Right hindlimb (tissue), 1 donor: ENCODE data around the gene IL13RA1.
"Not testable (repeated sequence)": the region's sequence is repeated elsewhere in the genome, so short reads cannot be mapped to it uniquely, and the experiment has no call there.

Experiments used
- DNase-seq: peaks from one replicate; pipeline ENCODE4 v3.0.0-alpha.2; 2018

IL13RA1 gene

DNA sequence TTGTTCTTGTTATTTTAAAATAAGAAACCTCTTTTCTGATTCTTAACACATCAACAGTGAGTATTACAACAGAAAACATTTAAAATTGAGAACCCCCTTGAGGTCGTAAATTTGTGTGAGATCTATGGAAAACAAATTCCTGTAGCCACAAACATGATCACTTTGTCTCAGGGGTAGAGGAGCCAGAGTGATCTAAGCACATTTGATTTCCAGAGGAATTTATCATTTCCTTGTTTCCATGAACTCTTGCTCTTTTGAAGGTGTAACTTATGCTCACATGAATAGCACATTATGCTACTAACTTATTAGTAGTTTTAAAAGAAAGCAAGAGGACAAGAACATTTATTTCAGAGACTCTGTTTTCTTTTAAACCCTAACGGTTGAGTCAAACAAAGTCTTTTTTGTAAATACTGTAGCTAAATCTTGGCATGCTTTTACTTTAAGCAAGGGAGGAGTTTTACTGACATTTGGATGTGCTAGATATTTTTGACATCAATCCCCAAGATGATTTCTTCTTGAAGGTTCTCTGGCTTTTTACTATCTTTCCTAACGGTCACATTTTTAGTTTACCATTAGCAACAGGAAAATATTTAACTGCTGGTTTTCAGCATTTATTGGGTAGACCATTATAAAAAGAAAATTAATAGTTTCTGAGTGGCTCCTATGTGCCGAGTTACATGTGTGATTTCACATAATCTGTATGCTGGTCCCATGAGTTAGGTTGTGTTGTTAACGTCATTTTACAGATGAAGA is 68.3 kb downstream of the IL13RA1 start:
- no peak for DNase-seq

DNA sequence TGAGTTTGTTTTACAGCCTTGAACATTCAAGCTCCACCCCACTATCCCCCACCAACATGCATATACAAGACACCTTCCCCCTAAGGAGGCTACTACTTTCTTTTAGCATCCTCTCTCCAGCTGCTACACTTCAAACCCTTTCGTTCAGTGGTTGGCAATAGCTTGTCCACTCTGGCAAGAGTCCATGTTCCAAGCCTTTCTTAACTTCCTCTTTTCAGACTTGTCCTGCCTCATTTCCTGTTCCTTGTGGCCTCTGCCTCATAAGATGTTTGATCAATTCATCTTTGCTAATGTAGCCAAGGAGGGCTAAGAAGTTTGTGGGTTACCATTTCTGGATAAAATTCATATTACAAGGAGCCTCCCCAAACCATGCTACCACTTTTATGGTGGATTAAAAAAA is 75.5 kb downstream of the IL13RA1 start:
- no peak for DNase-seq

DNA sequence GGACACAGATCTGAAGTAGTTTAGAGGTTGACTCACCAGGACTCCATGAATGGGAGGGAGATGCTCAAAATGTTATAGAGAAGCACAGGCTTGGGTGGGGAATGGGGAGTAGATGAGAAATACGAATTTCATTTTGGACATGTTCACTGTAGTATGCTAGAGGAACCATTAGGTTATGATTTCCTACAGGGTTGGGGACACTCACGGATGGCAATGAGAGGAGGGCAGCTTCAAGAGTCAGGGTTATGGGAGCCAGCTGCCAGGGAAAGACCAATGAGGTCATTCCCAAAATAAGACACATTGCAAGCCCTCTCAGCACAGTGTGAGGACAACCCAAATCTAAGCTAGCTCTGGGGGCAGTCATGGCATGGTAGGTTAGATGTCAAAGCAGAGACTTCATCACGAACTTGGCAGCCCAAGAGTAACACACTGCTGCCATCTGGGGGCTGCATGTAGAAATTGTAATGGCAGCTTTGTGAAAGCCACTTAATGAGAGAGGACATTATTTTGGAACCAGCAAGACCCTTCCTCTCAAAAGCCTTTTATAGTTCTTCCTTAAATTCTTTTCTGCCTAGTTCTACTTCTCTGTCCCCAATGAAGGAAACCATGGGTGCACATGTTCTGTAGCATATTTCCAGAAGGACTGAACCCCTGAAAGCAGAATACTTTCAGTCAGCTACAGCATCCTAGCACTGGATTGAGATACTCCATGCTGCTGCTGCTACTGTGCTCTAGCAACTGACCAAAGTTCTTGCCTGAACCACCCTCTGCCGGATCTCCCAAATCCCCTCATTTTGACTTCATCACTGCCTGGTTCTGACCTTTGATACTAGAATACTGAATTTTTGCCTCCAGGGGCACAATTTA is 80.0 kb downstream of the IL13RA1 start:
- peak; percentile 55 for DNase-seq

DNA sequence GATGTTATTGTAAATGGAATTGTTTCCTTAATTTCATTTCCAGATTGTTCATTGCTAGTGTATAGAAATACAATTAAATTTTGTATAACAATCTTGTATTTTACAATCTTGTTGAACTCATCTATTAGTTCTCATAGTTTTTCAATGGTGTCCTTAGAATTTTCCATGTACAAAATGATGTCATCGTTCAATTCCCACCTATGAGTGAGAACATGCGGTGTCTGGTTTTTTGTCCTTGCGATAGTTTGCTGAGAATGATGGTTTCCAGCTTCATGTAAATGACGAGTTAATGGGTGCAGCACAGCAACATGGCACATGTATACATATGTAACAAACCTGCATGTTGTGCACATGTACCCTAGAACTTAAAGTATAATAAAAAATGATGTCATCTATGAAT is 89.9 kb downstream of the IL13RA1 start:
- DNase-seq, result not testable (repeated sequence)

DNA sequence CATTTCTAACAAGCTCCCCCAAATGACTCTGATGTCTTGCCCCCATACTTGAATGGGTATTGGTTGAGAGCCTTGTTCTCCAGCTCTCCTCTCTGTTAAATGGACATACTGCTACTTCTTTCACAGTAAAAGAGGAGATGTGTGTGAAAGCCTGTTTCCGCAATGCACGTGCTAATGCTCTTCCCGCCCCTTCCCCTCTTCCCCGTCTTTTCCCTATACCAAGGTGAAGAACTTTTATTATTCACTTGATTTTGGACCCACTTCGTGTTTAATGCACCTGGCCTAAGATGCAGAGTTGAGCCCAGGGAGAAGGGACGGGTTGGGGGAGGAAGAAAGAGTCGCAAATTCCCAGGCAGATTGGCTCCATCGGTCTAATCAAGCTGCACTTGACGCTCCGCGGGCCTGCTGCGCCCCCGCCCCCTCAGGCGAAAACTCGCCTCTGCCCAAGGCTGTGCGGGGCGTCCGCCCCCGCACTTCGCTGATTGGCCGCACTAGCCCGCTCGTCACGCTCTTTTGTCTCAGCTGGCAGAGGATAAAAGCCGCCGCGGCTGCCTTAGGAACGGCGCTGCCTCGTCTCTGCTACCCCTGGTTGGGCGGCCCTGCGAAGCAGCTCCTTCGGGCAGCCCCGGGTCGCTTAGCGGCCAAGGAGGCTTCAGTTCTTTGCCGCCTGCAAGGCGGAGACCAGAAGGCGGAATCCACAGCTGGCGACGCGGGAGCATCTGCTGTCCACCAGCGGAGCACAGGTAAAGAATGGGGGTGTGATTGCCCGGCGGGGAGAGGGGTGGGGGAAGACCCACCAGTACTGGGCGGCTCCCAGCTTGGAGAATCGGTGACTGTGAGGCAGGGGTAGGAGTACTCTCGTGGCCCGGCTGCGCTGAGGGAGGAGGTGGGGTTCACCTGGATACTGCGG is 96.1 kb downstream of the IL13RA1 start, which contains the start of gene ZCCHC12:
ZCCHC12 (plus strand) TSS at position 562 of the 910 bp plus-strand sequence. CDS start 1,421 bp downstream, outside the sequence.
- peak; percentile 69 for DNase-seq

DNA sequence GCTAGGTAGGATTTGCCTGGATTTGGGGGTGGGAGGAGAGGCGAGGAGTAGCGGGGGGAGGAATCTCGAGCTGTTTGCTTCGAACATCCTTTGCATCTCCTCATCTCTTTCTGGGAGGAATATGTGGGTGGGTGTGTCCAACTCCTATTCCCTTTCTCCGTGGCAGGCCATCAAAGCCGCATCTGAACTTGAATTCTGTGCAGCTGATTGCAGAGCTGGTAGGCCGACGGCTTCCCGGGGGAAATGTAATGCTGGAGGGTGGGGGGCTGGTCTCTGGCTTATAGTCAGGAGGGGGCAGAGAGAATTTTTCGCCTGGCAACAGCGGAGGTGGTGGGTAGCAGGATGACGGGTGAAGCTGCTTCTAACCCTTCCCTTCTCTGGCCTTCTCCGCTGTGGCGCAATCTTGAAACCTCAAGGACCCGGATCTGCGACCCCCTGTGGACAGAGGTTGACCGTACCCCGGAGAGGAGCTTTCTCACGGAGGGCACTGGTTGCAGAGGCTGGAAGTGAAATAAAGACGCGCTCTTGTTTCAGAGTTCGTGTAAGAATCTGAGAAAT is 96.8 kb downstream of the IL13RA1 start:
- DNase-seq, result no peak

DNA sequence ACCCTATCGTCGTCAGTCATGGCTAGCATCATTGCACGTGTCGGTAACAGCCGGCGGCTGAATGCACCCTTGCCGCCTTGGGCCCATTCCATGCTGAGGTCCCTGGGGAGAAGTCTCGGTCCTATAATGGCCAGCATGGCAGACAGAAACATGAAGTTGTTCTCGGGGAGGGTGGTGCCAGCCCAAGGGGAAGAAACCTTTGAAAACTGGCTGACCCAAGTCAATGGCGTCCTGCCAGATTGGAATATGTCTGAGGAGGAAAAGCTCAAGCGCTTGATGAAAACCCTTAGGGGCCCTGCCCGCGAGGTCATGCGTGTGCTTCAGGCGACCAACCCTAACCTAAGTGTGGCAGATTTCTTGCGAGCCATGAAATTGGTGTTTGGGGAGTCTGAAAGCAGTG is 97.8 kb downstream of the IL13RA1 start:
- DNase-seq, result no peak

DNA sequence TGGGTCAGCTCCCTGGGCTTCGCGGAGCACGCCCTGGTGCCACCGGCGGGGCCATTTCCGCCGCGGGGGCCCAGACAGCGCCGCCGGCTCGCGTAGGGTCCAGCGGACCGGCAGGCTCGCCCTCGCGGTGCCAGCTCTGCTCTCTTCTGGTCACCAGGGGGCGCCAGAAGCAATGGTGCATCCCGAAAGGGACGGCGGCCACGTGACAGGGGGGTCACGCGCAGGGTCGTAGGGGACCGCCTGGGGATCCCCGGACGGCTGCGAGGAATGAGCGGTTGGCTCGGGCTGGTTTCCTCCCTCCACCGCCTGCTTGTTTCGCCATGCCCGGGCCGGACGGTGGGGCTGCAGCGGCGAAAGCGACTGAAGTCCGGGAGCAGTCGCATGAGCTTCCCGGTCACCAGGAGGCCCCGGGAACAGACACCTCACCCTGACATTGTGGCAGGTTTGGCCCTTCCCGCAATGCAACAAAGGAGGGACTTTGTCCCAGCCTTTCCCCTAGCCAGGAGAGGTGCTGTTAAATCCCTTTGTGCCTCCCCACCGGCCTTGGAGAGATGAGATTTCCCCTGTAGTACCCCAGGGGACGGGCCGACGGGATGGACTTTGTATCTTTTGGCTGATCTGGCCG is 112.0 kb downstream of the IL13RA1 start:
- DNase-seq, result peak; percentile 78
